Measurements from ENCODE around the gene TMEM181.
"Not testable (repeated sequence)": the region's sequence is repeated elsewhere in the genome, so short reads cannot be mapped to it uniquely, and the experiment has no call there.

The TMEM181 gene

DNA sequence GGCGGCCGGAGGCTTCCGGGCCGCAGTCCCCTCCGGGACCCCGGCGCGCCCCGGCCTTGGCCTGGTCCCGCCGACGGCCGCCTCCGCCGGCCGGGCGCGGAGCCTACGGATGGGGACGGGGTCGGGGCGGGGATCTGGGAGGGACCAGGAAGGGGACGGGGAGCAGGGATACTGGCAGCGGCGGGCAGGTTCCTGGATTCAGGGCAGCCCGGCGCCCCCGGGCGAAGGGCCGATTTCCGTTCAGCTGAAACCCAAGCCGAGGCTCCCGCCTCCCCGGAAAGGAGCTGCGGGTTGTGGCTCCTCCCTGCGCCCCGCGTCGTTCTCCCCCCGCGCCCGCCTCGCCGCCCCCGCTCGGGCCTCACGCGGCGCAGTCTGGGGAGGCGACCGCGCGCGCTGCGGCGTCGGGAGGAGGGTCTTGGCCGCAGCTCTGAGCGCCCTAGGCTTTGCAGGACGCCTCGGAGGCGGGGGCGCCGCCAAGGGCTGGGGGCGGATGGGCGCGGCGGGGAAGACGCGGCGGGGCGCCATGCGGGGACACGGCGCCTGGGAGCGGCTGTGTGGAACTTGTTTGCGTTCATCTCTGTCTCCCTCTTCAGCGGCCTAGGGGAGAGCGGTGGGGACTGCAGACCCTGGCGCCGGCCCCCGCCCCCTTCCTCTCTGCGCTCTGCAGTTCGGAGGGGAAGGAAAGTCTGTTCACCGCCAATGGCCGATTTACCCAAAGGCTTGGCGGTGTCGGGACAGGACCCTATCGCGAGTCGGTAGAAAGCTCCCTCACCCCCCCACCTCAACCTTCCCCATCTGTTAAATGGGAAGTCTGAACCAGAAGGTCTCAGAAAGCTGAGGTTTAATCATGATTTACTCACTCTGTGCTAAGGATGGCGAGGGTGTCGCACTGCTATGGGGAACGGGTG is 22.7 kb upstream of the TMEM181 start:
- DNase-seq (ENCODE audit: low spot score) = peak; percentile 29

DNA sequence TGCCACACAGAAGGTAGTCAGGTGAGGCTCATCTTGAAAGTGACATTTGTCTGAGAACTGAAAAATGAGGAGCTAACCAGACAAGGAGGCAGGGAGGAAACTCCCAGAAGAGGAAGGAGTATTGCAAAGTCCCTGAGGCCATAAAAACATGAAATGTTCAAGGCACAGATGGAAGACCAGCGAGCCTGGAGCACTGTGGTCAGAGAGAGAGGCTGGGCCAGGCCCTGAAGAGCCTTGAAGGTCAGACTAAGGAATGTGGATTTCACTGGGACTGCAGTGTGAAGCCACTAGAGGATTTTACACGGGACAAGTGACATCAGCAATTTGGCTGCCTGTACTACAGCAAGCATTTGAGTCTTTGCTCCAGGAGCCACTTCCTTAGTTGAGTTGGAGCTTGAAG is 21.1 kb upstream of the TMEM181 start:
- no peak for DNase-seq (ENCODE audit: low spot score)

DNA sequence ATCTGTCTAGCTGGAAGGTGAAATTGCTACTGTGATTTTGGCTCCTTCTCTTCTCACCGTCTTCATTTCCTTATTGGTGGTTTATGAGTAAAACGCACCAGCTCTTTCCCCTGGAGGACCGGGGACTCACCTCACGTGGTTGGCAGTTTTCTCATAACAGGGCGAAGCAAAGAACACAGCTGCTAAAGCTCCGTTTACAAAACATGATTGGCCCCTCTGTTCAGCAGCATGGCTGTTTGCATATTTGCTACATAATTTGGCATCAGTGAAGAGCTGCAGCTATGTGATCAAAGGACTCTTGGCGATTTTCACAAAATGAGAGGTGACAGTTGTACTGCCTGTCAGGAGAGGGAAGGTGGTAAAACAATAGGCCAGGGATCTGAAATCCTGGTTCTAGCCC is 20.5 kb upstream of the TMEM181 start:
- DNase-seq (ENCODE audit: low spot score) = no peak

DNA sequence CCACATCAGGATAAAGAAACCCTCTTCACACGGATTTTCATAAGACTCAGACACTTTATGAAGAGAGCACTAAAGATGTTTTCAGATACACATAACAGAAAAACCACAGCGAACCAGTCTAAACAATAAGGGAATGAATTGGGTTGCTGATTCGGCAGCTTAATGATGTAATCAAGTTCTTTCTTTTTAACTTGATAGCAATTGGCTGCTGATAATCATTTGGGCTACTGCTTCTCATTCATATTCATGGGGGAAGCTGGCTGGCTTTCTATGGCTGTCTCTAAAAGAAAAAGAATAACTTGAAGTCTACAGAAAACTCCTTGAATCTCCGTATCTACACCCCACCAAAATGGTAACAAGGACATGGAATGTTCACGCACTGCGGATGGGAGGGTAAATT is 20.0 kb upstream of the TMEM181 start:
- DNase-seq (ENCODE audit: low spot score) = no peak

DNA sequence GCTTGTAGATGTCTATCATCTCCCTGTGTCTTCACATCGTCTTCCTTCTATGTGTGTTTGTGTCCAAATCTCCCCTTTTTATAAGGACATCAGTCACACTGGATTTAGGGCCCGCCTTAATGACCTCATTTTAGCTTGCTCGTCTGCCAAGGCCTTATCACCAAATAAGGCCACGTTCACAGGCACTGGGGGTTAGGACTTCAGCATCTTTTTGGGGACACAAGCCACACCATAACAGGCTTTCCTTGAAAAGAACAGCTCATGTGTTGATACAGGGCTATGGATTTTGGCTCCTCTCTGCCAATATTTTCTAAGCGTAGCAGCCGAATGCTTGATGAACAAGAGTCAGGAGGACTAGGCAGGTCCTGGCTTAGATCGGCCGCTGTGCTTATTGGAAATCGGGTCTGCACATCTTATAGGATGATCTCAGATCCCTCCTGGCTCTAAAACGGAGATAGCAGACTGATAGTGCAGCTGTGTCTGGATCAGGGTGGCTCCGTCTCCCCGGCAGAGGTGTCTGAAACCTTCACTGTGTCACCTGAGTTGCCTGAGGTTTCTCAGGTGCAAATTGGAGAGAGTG is 16.2 kb upstream of the TMEM181 start:
- no peak for DNase-seq (ENCODE audit: low spot score)

DNA sequence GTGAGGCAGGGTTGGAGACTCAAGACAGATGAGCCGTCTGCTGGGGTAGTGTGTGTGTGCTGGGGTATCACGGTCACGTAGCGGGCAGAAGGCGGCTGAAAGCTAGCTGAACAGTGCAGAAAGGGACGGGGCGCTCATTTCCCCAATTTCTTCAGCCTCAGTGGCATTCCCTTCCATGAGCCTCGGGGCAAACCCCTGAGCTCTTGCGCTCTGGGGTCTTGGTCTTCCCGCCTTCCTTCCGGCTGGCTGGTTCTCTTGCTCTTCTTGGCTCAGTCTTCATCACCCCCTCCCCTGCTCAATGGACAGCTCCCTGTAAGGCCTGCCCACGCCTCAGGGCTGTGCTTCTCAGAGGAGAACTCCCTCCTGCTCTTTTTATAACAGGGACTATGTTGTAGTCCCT is 15.5 kb upstream of the TMEM181 start:
- no peak for DNase-seq (ENCODE audit: low spot score)

DNA sequence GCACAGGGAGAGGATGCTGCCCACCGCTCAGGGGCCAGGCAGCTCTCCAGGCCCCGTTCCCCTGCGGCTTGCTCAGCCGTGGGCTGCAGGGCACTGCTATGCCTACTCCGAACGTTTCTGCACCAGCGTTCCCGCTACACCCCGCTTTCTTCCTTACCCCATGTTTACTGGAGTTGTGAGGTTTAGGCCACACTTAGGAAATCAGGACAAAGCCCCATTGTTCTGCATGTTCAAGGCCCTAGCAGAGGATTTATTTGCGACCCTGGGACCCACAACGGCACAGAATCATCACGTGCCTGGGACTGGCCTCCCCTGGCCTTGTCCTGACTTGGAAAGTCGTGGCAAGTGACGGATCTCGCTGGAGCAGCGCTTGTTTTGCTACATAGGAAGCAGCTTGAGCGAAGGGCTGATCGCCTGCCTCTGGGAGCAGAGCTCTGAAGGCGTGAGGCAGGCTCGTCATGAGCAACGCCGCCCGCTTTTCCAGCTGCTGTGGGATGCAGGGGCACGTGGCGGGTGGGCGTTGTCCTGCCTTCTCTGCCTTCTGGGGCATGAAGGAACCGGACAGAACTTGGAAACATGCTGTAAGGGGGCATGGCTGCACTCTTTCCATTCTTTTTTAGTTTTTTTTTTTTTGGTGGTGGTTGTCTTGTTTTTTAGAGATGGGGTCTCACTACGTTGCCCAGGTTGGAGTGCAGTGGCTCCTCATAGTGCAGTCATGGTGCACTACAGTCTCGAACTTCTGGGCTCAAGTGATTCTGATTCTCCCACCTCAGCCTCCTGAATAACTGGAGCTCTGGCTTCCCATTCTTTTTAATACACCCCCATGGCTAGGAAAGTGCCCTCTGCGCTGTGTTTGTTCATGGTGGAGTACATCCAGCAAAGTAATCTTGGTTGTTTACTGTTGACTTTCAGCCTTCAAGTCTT is 14.6 kb upstream of the TMEM181 start:
- DNase-seq (ENCODE audit: low spot score) = no peak

DNA sequence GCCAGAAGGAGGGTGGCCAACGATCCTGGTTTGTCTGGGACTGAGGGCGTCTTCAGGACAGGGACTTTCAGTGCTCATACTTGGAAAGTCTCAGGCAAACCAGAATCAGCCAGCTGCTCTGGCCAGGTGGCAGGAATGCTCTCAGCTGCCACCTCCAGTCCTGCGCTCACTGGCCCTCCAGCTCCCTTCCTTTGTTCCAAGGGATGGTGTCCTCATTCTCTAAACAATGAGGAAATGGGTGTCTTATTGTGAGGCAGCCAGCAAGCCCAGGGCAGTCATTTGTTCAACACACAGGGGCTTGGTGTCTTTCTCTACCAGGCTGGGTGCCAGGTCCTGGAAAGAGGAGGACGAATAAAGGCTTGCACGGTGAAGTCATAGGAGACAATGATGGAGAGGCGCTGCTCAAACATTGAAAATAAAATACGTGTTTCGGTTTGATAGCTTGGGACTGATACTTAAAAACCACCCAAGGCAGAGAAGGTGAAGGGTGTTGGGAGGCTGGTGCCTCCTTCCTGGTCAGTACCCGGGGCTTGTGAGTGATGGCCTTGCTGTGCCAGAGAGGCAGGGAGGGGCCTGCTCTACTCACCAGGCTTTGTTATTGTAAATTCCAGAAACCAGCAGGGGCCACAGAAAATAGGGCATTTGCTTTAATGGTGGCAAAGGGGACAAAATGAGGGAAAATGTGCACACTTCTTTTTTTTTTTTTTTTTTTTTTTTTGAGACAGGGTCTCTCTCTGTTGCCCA is 11.3 kb upstream of the TMEM181 start:
- no peak for DNase-seq (ENCODE audit: low spot score)

DNA sequence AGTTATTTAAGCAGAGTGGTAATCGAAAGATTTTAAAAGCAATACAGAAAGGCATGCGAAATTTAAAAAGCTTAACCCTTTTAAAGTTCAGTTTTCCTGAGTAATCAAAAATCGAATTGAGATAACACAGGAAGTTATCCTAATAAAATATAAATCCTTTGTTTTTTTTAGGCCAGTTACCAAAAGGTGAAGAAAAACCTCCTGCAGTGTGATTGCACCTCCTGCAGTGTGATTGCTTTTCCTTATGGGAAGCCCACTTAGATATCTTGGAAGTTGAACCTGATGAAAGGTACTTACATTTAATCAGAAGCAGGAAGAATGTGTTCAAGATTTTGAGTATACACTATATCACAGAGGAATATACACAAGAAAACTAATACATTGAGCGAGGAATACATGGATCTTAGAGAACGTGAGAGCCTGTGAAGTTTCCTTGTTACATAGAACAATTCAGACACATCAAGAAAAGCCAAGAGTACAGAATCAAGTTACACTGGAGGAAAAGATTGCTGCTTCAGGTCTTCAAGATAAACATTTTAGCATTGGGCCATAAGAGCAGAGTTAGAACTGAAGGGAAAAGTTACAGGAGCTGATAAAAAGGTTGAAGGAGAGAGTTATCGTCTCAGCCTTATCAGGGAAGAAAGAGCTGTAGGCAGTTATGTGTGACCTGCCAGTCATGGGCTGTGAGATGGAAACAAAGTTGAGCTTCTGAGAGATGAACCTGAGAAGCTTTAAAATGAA is 7.7 kb upstream of the TMEM181 start:
- no peak for DNase-seq (ENCODE audit: low spot score)

DNA sequence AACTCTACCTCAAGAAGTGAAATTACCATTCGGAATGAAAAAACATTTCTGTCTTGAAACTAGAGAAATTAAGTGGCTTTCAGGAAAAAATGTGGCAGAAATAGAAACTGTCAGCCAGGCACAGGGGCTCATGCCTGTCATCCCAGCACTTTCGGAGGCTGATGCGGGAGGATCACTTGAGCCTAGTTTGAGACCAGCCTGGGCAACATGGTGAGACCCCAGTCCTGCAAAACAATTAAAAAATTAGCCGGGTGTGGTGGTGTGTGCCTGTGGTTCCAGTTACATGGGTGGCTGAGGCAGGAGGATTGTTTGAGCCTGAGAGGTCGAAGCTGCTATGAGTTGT is 7.1 kb upstream of the TMEM181 start:
- no peak for DNase-seq (ENCODE audit: low spot score)

DNA sequence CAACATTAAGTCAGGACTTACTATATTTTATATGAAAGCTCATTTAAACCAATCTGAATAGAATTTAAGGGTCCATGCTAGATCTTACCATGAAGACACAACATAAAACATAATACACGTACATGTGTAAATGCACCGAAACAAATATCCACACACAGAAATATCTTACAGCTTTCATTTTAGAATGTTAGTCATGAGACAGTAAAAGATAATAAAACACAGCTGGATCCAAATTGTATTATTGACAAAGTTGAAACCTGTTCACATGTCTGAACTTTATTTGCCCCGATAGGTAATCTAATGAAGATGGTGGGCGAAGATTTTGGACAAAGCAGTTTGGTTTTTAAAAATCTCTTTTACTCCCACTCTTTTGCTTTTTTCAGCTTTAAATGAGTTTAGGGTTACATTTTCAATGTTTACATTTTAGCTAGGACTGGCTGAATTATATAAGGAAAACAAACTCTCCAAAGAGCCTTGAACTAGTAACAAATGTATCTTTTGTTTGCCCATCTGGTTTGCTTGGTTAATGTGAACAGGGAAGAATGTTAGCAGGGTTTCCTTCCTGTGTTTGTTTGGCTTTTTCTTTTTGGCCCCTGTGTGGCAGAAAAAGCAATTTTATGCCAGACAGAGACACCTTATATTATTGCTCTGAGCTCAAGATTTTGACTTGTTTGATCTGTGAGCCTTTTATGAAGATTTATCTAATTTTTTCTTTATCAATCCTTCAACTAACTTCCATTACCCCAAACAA is 5.1 kb upstream of the TMEM181 start:
- DNase-seq (ENCODE audit: low spot score) = no peak

DNA sequence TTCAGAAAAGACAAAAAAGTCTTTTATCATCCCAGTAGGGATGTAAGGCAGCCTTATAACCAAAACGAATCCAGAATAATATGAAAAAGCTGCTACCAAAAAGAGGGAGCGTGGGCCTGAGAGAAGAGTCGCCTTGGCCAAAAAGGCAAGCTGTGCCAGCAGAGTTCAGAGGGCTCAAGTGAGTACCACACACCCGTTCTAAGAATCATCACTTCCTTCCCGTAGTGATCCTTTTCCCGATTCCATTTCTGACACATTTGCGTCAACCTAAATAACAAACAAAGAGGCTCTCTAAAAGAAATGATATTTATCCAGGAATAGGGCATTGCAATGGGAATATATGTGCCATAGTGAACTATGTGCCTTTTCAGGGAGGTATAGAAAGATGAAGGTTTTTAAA is 3.8 kb upstream of the TMEM181 start:
- DNase-seq (ENCODE audit: low spot score) = no peak

DNA sequence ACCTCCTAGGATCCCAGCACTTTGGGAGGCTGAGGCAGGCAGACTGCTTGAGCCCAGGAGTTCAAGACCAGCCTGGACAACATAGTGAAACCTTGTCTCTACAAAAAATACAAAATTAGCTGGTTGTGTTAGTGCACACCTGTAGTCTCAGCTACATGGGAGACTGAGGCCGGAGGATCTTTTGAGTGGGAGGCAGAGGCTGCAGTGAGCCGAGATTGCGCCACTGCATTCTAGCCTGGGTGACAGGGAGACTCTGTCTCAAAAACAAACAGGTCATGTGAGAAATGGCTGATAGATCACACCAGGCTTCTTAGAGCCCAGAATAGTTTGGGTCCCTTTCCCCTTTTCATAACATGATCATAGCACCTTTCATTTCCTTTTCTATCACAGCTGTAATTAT is 2.8 kb upstream of the TMEM181 start:
- not testable (repeated sequence) for DNase-seq (ENCODE audit: low spot score)

DNA sequence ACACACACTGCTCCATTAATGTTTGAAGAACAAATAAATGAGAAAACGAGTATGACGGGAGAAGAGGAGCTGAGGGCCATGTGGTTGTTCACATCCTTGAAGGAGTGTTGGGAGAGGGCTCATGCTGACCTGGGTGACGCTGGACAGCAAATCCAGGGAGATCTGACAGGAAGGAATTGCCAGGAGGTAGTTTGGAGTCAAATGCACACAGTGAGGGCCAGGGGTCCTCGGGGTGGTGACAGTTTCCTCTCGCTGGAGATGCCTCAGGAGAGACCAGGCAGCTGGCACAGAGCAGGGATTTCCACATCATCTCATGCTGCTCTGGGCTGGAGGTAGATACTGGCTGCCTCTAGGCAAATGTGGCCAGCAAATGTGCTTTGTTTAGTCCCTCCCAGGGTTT is 2.0 kb upstream of the TMEM181 start:
- no peak for DNase-seq (ENCODE audit: low spot score)

DNA sequence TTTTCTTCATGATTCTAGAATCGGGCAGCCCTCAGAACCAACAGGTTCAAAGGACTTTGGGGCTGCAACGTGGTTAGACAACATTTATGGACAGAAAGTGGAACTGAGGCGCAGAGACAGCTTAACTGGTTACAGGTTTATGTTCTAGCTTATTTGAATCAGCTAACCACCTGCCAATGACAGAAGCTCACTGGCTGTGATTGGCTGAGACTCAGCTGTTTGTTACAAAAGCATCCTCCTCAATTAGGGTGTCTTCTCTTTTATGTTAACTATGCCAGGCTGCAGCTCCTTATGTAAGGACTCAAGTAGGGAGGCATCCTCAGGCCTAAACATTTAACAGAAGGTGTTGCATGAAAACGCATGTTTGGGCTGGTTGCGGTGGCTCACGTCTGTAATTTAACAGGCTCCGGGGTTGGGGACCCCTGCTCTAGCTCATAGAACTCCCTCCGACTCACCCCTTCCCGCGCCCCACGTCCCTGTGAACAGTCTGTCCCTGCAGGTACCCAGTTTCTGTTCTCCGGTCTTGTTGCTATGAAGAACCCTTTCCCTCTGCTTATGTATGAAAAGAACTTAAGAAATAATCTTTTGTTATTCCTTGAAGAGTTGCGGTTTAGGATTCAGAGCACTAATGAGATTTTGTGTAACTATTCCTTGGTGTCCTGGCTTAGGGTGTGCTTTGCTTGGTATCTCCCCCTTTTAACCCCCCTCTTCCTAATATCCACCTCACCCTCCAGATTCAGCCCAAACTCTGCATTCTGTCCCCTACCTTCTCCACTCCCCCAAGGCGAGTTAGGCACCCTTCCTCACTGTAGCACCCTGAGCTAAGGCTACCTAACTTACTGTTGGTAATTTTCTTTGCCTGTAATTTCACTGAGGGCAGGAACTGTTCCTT is 1.2 kb upstream of the TMEM181 start:
- DNase-seq (ENCODE audit: low spot score) = no peak

DNA sequence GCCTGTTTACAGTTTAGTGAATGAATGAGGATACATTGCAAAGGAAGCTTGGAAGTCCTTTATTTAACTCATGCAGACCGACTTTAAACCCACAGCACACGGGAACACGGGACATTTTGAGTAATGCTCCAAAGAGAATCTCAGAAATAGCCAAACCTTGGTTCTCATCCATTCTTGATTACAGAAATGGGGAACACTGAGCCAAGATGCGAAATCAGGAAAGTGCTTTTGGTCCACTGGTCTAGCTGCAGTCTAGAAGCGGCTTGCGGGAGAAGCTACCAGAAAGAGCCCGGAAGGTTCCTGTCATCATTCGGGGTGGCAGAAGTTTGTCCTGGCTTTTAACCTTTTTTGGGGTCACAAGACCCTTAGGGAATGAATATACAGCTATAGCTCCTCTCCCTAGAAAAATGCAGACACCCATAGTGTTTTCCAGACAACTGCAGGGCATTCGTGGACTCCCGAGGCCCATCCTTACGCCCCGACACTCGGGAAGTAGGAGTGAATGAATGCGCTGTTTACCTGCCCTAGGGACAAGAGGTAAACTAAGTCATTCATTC is 475 bp upstream of the TMEM181 start:
- DNase-seq (ENCODE audit: low spot score) = no peak

DNA sequence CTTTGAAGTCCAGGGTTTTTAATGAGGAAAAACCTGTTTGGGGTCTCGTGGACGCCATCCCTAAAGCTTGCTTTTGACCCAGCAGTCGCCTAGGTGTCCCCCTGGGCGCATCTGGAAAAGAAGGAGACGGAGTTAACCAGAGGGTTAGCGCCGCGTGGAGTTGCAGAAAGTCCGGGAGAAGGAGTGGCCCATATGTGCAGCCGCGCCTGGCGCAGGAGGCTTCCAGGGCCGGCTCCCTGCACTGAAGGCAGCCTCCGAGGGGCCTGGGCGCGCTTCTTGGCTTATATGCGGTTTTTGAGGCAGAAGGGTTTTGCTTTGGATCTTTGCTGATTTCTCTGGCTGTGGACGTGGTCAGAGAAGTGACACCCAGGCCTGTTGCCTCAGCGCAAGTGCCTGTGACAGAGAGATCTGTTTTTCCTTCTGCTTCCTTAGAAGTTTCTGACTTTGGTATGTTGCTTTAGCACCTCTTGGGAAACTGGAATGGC is 987 bp downstream of the TMEM181 start:
- peak; percentile 66 for DNase-seq (ENCODE audit: low spot score)

DNA sequence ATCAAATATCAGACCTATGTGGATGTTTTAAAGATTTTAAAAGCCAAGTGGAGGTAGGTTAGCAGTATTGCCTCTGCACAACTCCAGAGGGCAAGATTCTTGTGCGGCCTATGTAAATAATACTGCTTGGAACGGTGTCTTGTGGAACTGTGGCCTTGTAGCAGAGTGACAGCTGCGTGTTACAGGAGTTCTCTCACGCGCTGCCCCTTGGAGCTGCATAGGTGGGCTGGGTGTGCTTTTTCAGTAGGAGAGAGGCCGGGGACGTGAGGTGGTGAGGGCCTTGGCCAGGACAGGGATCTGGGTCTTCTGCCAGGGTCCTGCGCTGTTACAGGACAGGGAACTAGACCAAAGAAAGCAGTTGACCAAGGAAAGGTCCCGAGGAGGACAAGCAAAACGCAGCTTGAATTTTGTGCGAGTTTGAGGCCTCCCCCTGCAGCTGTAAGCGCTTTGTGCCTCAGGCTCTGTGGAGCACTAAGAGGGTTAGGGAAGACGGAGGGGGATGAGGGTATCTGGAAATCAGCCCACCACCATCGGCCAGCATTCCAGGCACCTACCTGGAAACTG is 1.5 kb downstream of the TMEM181 start:
- DNase-seq (ENCODE audit: low spot score) = no peak

DNA sequence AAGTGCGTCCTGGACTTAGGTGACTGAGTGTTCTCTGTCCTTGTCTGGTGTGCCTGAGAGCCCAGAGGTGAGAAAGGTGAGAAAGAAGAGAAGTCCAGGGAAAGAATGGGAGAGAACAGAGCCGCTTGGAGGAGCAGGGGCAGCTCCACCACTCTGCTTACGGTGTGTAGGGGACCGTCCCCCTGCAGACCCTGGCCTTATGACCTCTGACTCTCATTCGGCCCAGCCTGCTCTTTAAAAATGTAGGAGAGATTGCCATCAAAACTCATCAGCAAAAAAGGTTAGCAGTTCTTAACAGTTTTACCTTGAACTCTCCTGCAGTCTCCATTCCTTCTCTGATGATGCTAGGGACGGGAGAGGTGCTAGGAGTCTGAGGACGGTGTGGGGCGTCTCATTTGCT is 2.0 kb downstream of the TMEM181 start:
- DNase-seq (ENCODE audit: low spot score) = no peak
